ENCODE measurements around the gene WDR33. TPM values are rescaled to one million over a fixed set of nuclear protein-coding genes. Genes with fewer than 3 reads are reported as not detected.
"Not testable (repeated sequence)": the region's sequence is repeated elsewhere in the genome, so short reads cannot be mapped to it uniquely, and the experiment has no call there.

The WDR33 gene
- total RNA-seq, 4 donors from 2014 or later, result 25.8 to 35.3 (median 33.3) TPM

DNA sequence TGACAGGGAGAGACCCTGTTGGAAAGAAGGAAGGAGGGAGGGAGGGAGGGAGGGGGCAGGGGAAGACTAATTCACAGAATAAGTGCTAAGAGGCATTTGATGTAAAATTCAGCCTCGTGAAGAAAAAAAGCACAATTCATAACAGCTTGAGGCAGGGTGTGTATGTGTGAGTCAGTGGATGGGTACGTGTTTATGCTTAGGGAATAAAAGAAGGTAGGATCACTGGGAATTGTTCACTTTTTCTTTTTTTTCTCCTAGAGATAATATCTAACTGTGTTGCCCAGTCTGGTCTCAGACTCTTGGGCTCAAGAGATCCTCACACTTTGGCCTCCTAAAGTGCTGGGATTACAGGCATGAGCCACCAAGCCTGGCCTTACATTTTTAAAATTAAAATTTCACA is 39.2 kb downstream of the WDR33 start:
- WGBS, result 71% methylated on average over 2 of the region's 2 CpGs
- H3K27me3 ChIP-seq, result no peaks in the 10 kb centered on the region
- no peaks in the 10 kb centered on the region for H3K9me3 ChIP-seq
- no peak for DNase-seq (ENCODE audit: extremely low spot score)
- intact Hi-C loops (cut with DNase I), result no loop called here
- no peak overlapping the region for H3K4me3 ChIP-seq
- H3K36me3 ChIP-seq, result peaks cover 8 to 33% (median 23%) of the 10 kb centered on the region in 4 donors
- no peak overlapping the region for H3K27ac ChIP-seq (replicated peaks in 1 of 4)
- H3K4me1 ChIP-seq, result peaks cover 8 to 52% (median 37%) of the 10 kb centered on the region in 4 donors
- TF ChIP-seq, protein P1, sequence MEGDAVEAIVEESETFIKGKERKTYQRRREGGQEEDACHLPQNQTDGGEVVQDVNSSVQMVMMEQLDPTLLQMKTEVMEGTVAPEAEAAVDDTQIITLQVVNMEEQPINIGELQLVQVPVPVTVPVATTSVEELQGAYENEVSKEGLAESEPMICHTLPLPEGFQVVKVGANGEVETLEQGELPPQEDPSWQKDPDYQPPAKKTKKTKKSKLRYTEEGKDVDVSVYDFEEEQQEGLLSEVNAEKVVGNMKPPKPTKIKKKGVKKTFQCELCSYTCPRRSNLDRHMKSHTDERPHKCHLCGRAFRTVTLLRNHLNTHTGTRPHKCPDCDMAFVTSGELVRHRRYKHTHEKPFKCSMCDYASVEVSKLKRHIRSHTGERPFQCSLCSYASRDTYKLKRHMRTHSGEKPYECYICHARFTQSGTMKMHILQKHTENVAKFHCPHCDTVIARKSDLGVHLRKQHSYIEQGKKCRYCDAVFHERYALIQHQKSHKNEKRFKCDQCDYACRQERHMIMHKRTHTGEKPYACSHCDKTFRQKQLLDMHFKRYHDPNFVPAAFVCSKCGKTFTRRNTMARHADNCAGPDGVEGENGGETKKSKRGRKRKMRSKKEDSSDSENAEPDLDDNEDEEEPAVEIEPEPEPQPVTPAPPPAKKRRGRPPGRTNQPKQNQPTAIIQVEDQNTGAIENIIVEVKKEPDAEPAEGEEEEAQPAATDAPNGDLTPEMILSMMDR (IDR thresholded peaks at IDR 0.05), result no peak
- TF ChIP-seq POLR2AphosphoS5 (IDR thresholded peaks at IDR 0.05) (no peak), POLR2A (IDR thresholded peaks at IDR 0.05; ENCODE audit: low read depth) (no peak), EP300 (IDR thresholded peaks at IDR 0.05) (no peak)

DNA sequence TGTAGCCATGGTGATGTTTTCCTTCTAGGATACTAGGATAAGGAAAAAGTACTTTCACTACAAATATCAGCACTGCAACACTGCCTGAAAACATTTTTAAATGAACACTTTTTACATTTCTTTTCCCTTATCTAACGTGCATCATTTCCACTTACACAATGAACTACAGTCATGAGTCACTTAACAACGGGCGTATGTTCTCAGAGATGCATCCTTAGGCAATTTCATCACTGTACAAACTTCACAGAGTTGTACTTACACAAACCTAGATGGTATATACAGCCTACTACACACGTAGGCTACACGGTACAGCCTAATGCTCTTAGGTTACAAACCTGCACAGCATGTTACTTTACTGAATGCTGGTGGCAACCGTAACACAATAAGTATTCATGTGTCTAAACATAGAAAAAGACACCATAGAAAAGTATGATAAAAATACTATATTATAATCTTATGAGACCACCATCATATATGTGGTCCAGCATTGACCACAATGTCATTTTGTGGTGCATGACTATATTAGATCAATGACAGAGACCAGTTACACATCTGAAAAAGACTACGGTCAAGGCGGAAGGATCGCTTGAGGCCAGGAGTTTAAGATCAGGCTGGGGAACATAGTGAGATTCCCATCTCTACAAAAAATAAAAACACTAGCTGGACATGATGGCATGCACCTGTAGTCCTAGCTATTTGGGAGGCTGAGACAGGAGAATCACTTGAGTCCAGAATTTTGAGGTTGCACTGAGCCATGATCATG is 39.8 kb downstream of the WDR33 start:
- WGBS, result 82% methylated on average over 9 of the region's 9 CpGs
- H3K36me3 ChIP-seq, result peaks cover 10 to 39% (median 29%) of the 10 kb centered on the region in 4 donors

DNA sequence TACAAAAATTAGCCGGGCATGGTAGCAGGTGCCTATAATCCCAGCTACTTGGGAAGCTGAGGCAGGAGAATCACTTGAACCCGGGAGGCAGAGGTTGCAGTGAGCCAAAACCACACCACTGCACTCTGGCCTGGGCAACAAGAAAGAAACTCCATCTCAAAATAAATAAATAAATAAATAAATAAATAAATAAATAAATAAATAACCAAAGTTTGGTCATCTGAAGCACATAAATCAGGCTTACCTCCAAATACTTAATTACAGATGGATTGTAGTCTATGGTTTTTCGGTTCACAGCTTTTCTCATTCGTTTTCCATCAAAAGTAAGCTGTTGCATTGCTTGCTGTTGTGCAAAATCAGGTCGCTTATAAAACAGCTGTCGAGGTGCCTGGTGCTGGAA is 40.4 kb downstream of the WDR33 start:
- WGBS, result 93% methylated on average over 6 of the region's 6 CpGs
- peaks cover 0 to 43% (median 26%) of the 10 kb centered on the region in 4 donors for H3K4me1 ChIP-seq
- intact Hi-C loops (cut with DNase I); H3K9me3 ChIP-seq; H3K4me3 ChIP-seq; H3K27ac ChIP-seq (replicated peaks in 1 of 4); DNase-seq (ENCODE audit: extremely low spot score); H3K27me3 ChIP-seq: not testable (repeated sequence)
- peaks cover 10 to 45% (median 32%) of the 10 kb centered on the region in 4 donors for H3K36me3 ChIP-seq

More for the DNA sequence above, 39.8 kb downstream of the WDR33 start:
- Histone ChIP-seq H3K4me1 (peaks cover 4 to 45% (median 31%) of the 10 kb centered on the region in 4 donors), H3K27ac (replicated peaks in 1 of 4) (no peak overlapping the region), H3K9me3 (no peaks in the 10 kb centered on the region), H3K4me3 (no peak overlapping the region), H3K27me3 (no peaks in the 10 kb centered on the region)
- DNase-seq (ENCODE audit: extremely low spot score), result no peak
- intact Hi-C loops (cut with DNase I), result no loop called here
- no peak for TF ChIP-seq POLR2AphosphoS5 (IDR thresholded peaks at IDR 0.05)
- TF ChIP-seq POLR2A (IDR thresholded peaks at IDR 0.05; ENCODE audit: low read depth), result no peak
- TF ChIP-seq EP300 (IDR thresholded peaks at IDR 0.05), result no peak
- TF ChIP-seq, protein P1 (IDR thresholded peaks at IDR 0.05), result no peak

DNA sequence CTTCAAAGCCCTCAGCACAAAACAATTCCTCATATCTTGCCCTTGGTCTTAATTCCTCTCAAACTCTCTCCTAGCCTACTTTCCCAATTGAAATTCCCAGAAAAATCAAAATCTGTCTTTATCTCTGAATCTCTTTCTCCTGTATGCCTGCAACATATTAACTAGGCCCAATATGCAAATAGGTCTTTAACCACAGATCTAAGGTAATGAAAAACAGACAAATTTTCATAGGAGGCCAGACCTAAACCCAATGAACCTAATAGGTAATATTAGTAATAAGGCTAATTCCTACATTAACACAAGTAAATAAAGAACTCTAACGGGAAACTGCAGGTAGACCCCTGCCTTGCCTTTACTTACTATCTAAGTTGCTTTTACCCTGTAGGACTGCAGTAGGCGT is 41.4 kb downstream of the WDR33 start:
- intact Hi-C loops (cut with DNase I), result no loop called here
- H3K4me1 ChIP-seq, result peaks cover 0 to 43% (median 26%) of the 10 kb centered on the region in 4 donors
- H3K27me3 ChIP-seq, result no peaks in the 10 kb centered on the region
- H3K4me3 ChIP-seq, result no peak overlapping the region
- DNase-seq (ENCODE audit: extremely low spot score), result no peak
- H3K9me3 ChIP-seq, result no peaks in the 10 kb centered on the region
- 95% methylated on average over 2 of the region's 2 CpGs for WGBS
- no peak for TF ChIP-seq POLR2AphosphoS5 (IDR thresholded peaks at IDR 0.05)
- no peak for TF ChIP-seq EP300 (IDR thresholded peaks at IDR 0.05)
- no peak for TF ChIP-seq POLR2A (IDR thresholded peaks at IDR 0.05; ENCODE audit: low read depth)
- TF ChIP-seq, protein P1 (IDR thresholded peaks at IDR 0.05), result no peak
- H3K27ac ChIP-seq (replicated peaks in 1 of 4), result no peak overlapping the region
- peaks cover 16 to 55% (median 41%) of the 10 kb centered on the region in 4 donors for H3K36me3 ChIP-seq

DNA sequence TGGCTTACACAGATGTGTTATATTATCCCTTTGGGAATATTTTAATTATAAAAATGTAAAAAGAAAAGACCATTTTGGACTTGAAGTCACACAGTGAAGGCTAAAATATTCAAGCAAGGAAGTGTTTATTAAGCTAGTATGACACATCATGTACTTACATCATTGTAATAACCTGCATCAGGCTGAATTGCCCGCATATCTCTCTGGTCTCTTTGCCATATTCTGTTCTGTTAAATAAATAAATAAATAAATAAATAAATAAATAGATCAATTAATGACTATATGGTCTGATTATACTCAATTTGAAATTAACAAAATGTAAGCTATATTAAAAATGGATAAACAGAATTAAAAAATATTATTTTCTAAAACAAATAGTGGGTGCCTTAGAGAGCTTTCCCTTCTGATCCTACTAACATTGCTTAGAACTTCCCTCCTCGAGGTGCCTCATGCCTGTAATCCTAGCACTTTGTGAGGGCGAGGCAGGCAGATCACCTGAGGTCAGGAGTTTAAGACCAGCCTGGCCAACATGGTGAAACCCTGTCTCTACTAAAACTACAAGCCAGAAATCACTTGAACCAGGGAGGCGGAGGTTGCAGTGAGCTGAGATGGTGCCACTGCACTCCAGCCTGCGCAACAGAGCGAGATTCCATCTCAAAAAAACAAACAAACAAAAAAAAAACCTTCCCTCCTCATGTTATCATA is 42.0 kb downstream of the WDR33 start:
- no peak overlapping the region for H3K4me3 ChIP-seq
- peaks cover 23 to 61% (median 48%) of the 10 kb centered on the region in 4 donors for H3K36me3 ChIP-seq

More for the DNA sequence above, 42.0 kb downstream of the WDR33 start:
- Histone ChIP-seq H3K4me1 (peaks cover 0 to 41% (median 26%) of the 10 kb centered on the region in 4 donors), H3K27me3 (no peaks in the 10 kb centered on the region), H3K27ac (replicated peaks in 1 of 4) (no peak overlapping the region), H3K9me3 (no peaks in the 10 kb centered on the region)
- TF ChIP-seq EP300 (IDR thresholded peaks at IDR 0.05), result no peak
- TF ChIP-seq POLR2AphosphoS5 (IDR thresholded peaks at IDR 0.05), result no peak
- no peak for TF ChIP-seq POLR2A (IDR thresholded peaks at IDR 0.05; ENCODE audit: low read depth)
- TF ChIP-seq, protein P1 (IDR thresholded peaks at IDR 0.05), result no peak
- DNase-seq (ENCODE audit: extremely low spot score), result no peak
- 97% methylated on average over 6 of the region's 6 CpGs for WGBS
- intact Hi-C loops (cut with DNase I), result no loop called here
